KMS-11 (cell line): ENCODE data around the gene ARSK.

Source experiments
- H2AFZ ChIP-seq: fragments of 200-600 bp; sonication (generic); 2 replicates; pipeline ENCODE4 v1.6.1; 2016; ENCODE audit warnings: antibody characterized with exemption, mixed run types, low read depth
- H3K27ac ChIP-seq: fragments of 200-600 bp; sonication (generic); 2 replicates; pipeline ENCODE4 v1.6.1; 2016; ENCODE audit warnings: mild to moderate bottlenecking, mixed run types
- H3K27me3 ChIP-seq: fragments of 200-600 bp; sonication (generic); 2 replicates; pipeline ENCODE4 v1.6.1; 2017; ENCODE audit warnings: mild to moderate bottlenecking, low read depth, mixed run types, moderate library complexity; ENCODE audit not compliant: insufficient read depth
- H3K36me3 ChIP-seq: fragments of 200-600 bp; sonication (generic); 2 replicates; pipeline ENCODE4 v1.6.1; 2017; ENCODE audit warnings: mild to moderate bottlenecking, mixed run types; ENCODE audit not compliant: insufficient read depth
- H3K4me1 ChIP-seq: fragments of 200-600 bp; sonication (generic); 2 replicates; pipeline ENCODE4 v1.6.1; 2016; ENCODE audit warnings: mild to moderate bottlenecking, low read depth, mixed run types; ENCODE audit not compliant: poor library complexity, severe bottlenecking
- H3K4me2 ChIP-seq: fragments of 200-600 bp; sonication (generic); 2 replicates; pipeline ENCODE4 v1.7.0; 2016; ENCODE audit warnings: mild to moderate bottlenecking, mixed run types
- H3K4me3 ChIP-seq: fragments of 200-600 bp; sonication (generic); IDR thresholded peaks from 2 replicates; pipeline ENCODE4 v1.6.1; 2017; ENCODE audit warnings: low read depth, low read length, mixed read lengths; ENCODE audit not compliant: insufficient read depth
- H3K79me2 ChIP-seq: fragments of 200-600 bp; sonication (generic); 2 replicates; pipeline ENCODE4 v1.6.1; 2016; ENCODE audit warnings: low read depth, mixed run types; ENCODE audit not compliant: insufficient read depth
- H3K9ac ChIP-seq: fragments of 200-600 bp; sonication (generic); 2 replicates; pipeline ENCODE4 v1.6.1; 2016; ENCODE audit warnings: mild to moderate bottlenecking, mixed run types
- H4K20me1 ChIP-seq: fragments of 200-600 bp; sonication (generic); 2 replicates; pipeline ENCODE4 v1.6.1; 2016; ENCODE audit warnings: mild to moderate bottlenecking, mixed run types; ENCODE audit not compliant: insufficient read depth
- CTCF ChIP-seq: fragments of 200-600 bp; sonication (generic); conservative IDR thresholded peaks from 2 replicates; pipeline ENCODE4 v1.6.1; 2017; ENCODE audit warnings: low read depth, mild to moderate bottlenecking, antibody characterized with exemption, low read length, moderate library complexity, mixed read lengths

Gene ARSK

GRCh38 chr5:95526871-95527270 lies 28.0 kb upstream of the ARSK start:
- H3K9ac ChIP-seq: no peak overlapping the region
- H3K4me3 ChIP-seq: no peak overlapping the region
- H3K36me3 ChIP-seq: no peaks in the 10 kb centered on the region
- H3K4me2 ChIP-seq: no peak overlapping the region
- no peaks in the 10 kb centered on the region for H3K27me3 ChIP-seq
- no peak overlapping the region for H2AFZ ChIP-seq
- H3K4me1 ChIP-seq: no peaks in the 10 kb centered on the region
- TF ChIP-seq CTCF: no peak
- H4K20me1 ChIP-seq: no peaks in the 10 kb centered on the region
- H3K27ac ChIP-seq: no peak overlapping the region
- H3K79me2 ChIP-seq: no peaks in the 10 kb centered on the region

GRCh38 chr5:95528565-95528964 lies 26.3 kb upstream of the ARSK start:
- Histone ChIP-seq H3K27ac (no peak overlapping the region), H3K79me2 (no peaks in the 10 kb centered on the region), H3K36me3 (no peaks in the 10 kb centered on the region), H4K20me1 (no peaks in the 10 kb centered on the region), H3K4me3 (no peak overlapping the region), H3K9ac (no peak overlapping the region), H3K27me3 (no peaks in the 10 kb centered on the region), H3K4me2 (no peak overlapping the region), H3K4me1 (no peaks in the 10 kb centered on the region), H2AFZ (no peak overlapping the region)
- no peak for TF ChIP-seq CTCF

- H2AFZ ChIP-seq: no peak overlapping the region
- no peaks in the 10 kb centered on the region for H3K27me3 ChIP-seq
- H3K9ac ChIP-seq: no peak overlapping the region
- no peak overlapping the region for H3K27ac ChIP-seq
- H3K4me1 ChIP-seq: no peaks in the 10 kb centered on the region
- H3K4me3 ChIP-seq: no peak overlapping the region
- H4K20me1 ChIP-seq: no peaks in the 10 kb centered on the region
- H3K36me3 ChIP-seq: no peaks in the 10 kb centered on the region
- H3K79me2 ChIP-seq: no peaks in the 10 kb centered on the region
- no peak overlapping the region for H3K4me2 ChIP-seq
- TF ChIP-seq CTCF: no peak
These were observed 24.5 kb upstream of the ARSK start for GRCh38 chr5:95530416-95530815.

- H2AFZ ChIP-seq: no peak overlapping the region
- H3K27me3 ChIP-seq: no peaks in the 10 kb centered on the region
- no peaks in the 10 kb centered on the region for H3K4me1 ChIP-seq
- H4K20me1 ChIP-seq: no peaks in the 10 kb centered on the region
- no peak overlapping the region for H3K4me2 ChIP-seq
- H3K4me3 ChIP-seq: no peak overlapping the region
- no peak overlapping the region for H3K27ac ChIP-seq
- H3K79me2 ChIP-seq: no peaks in the 10 kb centered on the region
- TF ChIP-seq CTCF: no peak
- no peak overlapping the region for H3K9ac ChIP-seq
- no peaks in the 10 kb centered on the region for H3K36me3 ChIP-seq
These were observed 23.4 kb upstream of the ARSK start for GRCh38 chr5:95531491-95531890.

- no peaks in the 10 kb centered on the region for H3K36me3 ChIP-seq
- no peaks in the 10 kb centered on the region for H3K79me2 ChIP-seq
- H3K27me3 ChIP-seq: no peaks in the 10 kb centered on the region
- H3K4me1 ChIP-seq: no peaks in the 10 kb centered on the region
- no peak overlapping the region for H3K9ac ChIP-seq
- no peak overlapping the region for H3K4me3 ChIP-seq
- TF ChIP-seq CTCF: no peak
- H4K20me1 ChIP-seq: no peaks in the 10 kb centered on the region
- no peak overlapping the region for H3K4me2 ChIP-seq
- H2AFZ ChIP-seq: no peak overlapping the region
- no peak overlapping the region for H3K27ac ChIP-seq
These were observed 22.5 kb upstream of the ARSK start for GRCh38 chr5:95532415-95532814.
